GF-D8 (cell line): ENCODE measurements around the gene HTRA2.

ENCODE experiments used
- DNase-seq: peaks from one replicate; lab custom pipeline; 2025; lab: John Stamatoyannopoulos, UW

The HTRA2 gene

GRCh38 chr2:74515981-74516633 lies 13.6 kb upstream of the HTRA2 start:
- DNase-seq: no peak

- no peak for DNase-seq
Observed at GRCh38 chr2:74516650-74517049, 13.1 kb upstream of the HTRA2 start.

DNA sequence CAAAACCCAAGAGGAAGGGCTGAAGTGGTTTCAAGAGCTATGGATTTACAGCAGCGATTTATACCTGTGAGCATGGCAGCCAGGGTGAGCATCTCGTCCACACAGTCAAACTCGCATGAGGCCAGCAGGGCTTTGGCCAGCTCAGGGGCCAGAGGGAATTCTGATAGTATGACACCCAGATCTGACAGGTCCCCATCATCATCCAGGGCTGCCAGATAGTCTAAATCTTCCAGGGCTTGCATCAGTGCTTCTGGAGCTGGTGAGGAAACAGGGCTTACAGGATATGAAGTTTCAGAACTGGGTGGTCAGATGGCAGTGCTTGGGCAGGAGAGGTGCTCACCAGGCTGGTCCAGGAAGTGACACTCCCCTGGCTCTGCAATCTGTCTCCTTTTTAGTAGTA lies 7.2 kb upstream of the HTRA2 start:
- DNase-seq: no peak

GRCh38 chr2:74524005-74524404 lies 5.7 kb upstream of the HTRA2 start:
- DNase-seq: no peak

- DNase-seq: no peak
Observed at GRCh38 chr2:74524955-74525716, 4.6 kb upstream of the HTRA2 start.

DNA sequence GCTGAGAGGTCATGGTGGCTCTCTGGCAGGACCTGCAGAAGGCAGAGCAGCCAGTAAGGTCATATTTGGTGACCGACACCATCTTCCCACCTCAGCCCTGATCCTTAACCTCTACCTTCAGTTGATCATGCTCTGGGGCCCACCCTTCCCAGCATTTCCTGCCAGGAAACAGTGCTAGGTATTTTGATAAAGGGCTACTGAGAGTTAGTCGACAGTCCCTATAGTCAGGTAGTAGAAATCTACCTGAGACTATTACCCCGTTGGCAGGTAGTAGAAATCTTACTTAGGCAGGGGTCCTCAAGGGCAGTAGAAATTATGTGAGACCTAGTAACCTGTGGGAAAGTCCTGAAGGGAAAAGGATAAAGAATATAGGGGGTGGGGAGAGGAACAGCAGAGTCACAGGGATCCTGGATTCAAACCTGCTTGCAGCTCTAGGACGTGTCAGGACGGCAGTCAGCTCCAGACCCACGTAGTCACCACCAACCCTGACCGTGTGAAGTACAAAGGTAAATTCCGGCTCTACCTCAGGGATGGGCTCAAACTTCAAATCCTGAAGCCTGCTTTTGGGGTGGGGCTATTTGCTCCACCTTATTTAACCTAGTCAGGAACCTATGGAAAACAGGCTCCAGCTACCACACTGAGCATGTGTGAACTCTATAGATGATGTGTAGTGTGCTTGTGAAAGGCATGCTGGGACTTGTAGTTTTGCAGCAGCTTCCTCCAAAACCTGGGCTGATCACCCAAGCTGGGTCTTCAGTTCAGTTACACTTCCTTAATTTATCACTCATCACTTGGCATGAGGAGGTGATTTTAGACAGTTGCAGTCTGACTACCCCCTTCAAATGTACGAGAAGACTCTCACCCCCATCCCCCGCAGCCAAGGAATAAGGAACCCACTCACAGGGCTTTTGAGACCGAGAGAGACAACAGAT lies 3.8 kb upstream of the HTRA2 start, which contains the start of gene DQX1:
Gene DQX1 (minus strand): TSS at position 515 of the 932 bp plus-strand sequence. CDS start 502 bp downstream, at position 13.
- no peak for DNase-seq

DNA sequence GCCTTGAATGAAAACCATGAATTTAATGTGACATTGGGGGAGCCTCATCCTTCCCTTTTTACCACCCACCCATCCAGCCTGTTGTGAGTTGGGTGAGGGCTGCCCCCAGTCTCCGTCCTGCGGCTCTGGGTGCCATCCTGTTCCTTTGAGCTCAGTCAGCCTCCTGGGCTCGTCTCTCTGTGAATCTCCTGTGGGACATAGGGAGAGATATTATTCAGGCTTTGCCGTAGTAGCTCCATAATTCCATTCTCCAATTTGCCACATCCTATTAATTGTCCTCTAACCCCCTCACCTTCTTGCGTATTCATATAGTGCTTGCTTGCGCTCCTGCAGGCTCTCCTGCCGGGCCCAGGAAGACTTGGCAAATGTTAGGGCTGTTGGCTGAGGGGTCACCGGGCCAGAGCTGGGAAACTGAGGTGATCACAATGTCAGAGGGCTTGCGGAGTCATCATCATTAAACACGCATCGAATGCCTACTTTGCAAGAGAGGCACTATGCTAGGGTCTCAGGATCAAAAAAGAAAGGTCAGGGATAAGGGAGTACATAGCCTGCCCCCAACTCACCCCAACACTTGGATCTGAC lies 3.0 kb upstream of the HTRA2 start:
- no peak for DNase-seq

DNA sequence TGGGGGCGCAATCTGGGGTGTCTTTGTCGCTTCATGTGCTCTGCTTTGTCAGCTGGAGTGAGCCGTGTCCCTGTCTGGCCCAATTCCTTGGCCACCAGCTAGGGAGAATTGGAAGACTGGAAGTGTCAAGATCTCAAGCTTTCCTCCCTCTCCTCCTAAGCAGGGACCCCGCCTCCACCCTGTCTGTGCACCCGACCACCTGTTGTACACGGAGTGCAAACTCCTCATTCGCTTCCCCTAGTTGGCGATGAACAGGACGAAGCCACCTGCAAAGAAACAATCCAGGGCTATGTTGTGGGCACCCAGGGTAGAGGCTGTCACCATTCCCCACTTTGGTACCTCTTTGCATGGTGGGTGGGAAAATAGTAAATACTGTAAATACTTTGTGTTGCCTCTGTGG lies 2.0 kb upstream of the HTRA2 start:
- DNase-seq: no peak

GRCh38 chr2:74528600-74529356 lies 955 bp upstream of the HTRA2 start:
- no peak for DNase-seq

- DNase-seq: no peak
Observed at GRCh38 chr2:74530239-74531187, 780 bp downstream of the HTRA2 start.

- no peak for DNase-seq
Observed at GRCh38 chr2:74531666-74532065, 1.9 kb downstream of the HTRA2 start.

DNA sequence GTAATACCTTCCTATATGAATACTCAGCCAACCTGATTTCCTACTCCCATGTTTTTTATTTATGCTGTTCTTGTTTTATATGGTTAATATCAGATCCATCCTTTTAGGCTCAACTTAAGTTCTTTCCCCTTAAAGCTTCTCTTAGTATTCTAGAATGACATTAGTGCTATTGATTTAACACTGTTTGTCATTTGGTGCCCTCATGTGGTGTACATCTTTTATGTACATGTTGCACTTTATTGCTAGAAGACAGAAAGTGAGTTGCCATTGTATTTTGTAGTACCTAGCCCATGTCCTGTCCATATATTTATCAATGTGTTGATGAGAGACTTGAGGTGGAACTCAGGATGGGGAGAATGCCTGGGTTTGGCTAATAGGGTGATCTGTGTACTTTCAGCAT lies 2.5 kb downstream of the HTRA2 start:
- DNase-seq: peak; percentile 9

DNA sequence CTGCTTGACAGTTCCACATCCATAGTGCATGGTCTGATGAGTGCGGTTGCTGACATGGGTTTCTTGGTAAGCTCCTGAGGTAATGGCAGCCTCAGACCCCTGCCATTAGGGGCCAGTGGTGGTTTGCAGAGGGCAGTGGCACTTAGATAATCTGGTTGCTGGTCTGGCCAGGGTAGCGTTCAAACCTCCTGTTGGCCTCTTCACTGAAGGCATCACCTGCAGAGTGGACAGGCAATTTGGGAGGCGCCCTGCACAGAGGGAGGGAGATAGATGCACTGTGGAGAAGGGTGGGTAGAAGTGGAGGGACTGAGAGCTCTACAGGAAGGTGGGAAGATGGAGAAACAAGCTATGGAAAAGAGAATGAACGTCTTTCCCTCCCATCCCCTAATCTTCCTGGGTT lies 3.7 kb downstream of the HTRA2 start:
- no peak for DNase-seq

GRCh38 chr2:74534411-74534810 lies 4.7 kb downstream of the HTRA2 start:
- DNase-seq: no peak

DNA sequence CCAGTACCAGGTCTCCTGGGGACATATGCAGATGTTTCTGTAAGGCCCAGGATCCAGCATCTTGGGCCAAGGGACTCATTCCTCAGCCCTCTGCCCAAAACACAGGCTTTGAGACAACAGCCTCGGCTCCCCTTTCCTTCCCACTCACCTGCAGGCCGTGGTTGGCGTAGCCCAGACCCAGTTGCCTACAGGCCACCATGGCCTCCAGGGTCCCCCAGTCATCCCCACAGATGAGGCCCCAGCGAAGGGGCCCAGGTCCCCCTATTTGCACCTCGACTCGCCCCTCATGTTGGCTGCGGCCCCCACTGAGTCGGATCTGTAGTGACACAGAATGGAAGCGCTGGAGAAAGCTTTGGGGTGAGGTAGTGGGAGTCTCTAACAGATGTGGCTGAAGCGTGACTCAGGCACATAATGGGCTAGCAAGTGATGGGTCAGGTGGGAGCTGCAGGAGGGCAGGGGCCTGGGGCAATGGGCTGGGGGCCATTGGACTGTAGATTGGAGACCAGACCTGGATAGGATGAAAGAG lies 5.8 kb downstream of the HTRA2 start:
- no peak for DNase-seq

DNA sequence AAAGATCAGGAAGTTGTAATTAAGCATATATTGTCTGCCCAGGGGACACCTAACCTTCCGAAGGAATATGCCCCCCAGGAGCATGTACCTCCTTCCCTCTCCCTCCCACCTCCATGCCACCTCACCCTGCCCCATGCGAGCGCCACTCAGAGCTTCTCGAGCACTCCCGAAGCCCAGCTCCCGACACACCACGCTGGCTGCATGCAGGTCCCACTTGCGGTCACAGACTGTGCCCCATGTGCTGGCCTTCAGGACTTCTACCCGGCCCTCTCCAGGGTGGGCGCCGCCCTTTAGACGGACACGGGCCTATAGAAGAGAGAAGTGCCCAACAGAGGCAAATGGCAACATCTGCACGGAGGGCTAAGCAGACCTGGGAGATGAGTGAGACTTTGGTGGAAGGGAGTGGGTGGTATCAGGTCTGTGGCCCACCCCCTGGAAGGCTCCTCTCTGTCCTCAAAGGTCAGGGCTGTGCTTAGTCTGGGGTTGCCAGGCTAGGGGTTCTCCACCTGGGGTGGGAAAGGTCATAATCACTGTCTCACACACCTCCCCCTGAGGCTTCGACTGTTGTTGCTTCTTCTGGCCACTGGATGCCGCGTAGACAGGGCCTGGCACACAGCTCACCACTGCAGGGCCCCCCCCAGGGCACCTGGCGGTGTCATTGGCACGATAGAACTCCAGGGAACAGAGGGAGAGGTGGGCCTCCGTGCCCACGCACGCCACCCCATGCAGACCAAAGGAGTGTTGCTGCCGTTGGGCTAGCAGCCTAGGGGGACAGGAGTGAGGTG lies 6.6 kb downstream of the HTRA2 start:
- no peak for DNase-seq

- DNase-seq: no peak
Observed at GRCh38 chr2:74537140-74537539, 7.4 kb downstream of the HTRA2 start.

DNA sequence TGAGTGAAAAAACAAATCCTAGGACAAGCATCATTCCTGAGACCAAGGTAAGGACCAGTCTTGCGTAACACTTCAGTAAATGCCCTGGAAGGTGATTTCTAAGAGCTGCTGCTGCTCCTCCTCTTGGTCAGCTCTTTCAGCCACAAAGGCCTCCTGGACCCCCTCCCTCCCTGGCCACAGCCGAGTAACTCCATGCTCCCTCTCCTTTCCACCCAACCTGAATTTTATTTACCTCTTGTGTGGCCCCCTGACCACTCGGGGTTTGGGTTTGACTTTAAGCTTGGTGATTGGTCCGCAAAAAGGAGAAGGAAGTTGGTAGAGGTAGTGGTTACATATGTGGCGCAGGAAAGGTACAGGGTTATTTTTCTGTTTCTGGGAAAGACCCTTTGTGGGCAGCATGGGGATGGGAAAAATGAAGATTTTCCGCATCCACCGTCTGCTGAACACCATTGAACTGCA lies 9.2 kb downstream of the HTRA2 start:
- DNase-seq: peak; percentile 33

GRCh38 chr2:74540291-74540690 lies 10.6 kb downstream of the HTRA2 start:
- DNase-seq: no peak
